Pancreas (tissue), 10 donors: ENCODE results near the gene ATP9A. TPM values are rescaled to one million over a fixed set of nuclear protein-coding genes. Genes with fewer than 3 reads are reported as not detected.

Experiments used
- ATAC-seq, 4 donors: fragments of 200-7000 bp; cut with Tn5 transposase; one replicate each; pipeline versions ENCODE4 v1.8.0 to v1.9.1; 2020; ENCODE audit warnings: mild to moderate bottlenecking in 4 of 4, moderate library complexity in 4 of 4
- DNase-seq, 6 donors: peaks; one replicate each; pipeline ENCODE4 v3.0.0-alpha.2; 2020
- FAIRE-seq: peaks from 2 replicates; lab custom pipeline; 2012; peaks lifted over from hg19 to GRCh38; lab: Jason Lieb, UNC
- H3K27ac ChIP-seq, 4 donors: fragments of 200-600 bp; sonication (generic); 1 replicate in 3 of 4; 2 replicates in 1 of 4; pipeline versions ENCODE4 v1.5.0 to v1.8.0; 2020
- H3K27me3 ChIP-seq, 4 donors: fragments of 200-600 bp; one replicate each; pipeline ENCODE4 v1.8.0; 2021
- H3K36me3 ChIP-seq, 3 donors: fragments of 200-600 bp; sonication (generic) in 1 of 3; one replicate each; pipeline versions ENCODE4 v1.5.0 to v1.8.0; 2020 to 2021
- H3K4me1 ChIP-seq, 3 donors: fragments of 200-600 bp; one replicate each; pipeline ENCODE4 v1.8.0; 2021
- H3K4me3 ChIP-seq, 4 donors: fragments of 200-600 bp; sonication (generic) in 2 of 4; one replicate each; pipeline versions ENCODE4 v1.5.0 to v1.8.0; 2020 to 2021
- H3K9me3 ChIP-seq, 4 donors: fragments of 200-600 bp; one replicate each; pipeline ENCODE4 v1.8.0; 2021
- CTCF ChIP-seq, 4 donors: fragments of 200-600 bp; sonication (generic) in 3 of 4; IDR thresholded peaks; one replicate each; pipeline versions ENCODE4 v1.5.0 to v1.8.0; 2021; ENCODE audit warnings: antibody characterized with exemption in 4 of 4
- WGBS, 2 donors: extraction: QIAGEN DNeasy Blood & Tissue Kit; methylation state at CpG; one replicate each; pipeline ENCODE4 v1.1.7; 2013; 5-methylcytosine and 5-hydroxymethylcytosine counted together
- intact Hi-C, 3 donors: fragments of 100-400 bp; cut with DNase I; formaldehyde crosslinking; loops; one replicate each; pipeline versions ENCODE4 v1.11.1 to v1.14.2; 2022
- polyA plus RNA-seq, 2 donors: library from polyadenylated mRNA; stranded (reverse); fragments of 200-250 nt; gene quantifications; one replicate each; pipeline ENCODE4 v1.2.3, GENCODE V29; 2013
- total RNA-seq, 6 donors: library from RNA; stranded (reverse); fragmentation: NEBNext Ultra II Directional in 4 of 6; extraction: Animal tissue kit (Norgen Biotek cat#: 25700) in 4 of 6; gene quantifications; one replicate each; pipeline versions ENCODE4 v1.2.1 to v1.2.4, GENCODE V29; 2021 to 2023
- donor health status: healthy with polysubstance abuse.
- donor health status: DM: no; HTN: no; CAD: no; lungs with moderate emphysema.
- donor health status: DM: no; HTN: no; CAD: no.
- donor health status: control.
- donor health status: control.
- donor health status: Bipolar disorder and iron deficiency.
- donor health status: DM: yes; HTN: yes; CAD: no.
- donor health status: DM: no; HTN: no; CAD: no.
- donor health status: DM: no; HTN: no; CAD: no.
- donor health status: DM: yes; HTN: yes; CAD: no.

The ATP9A gene
- total and polyA plus RNA-seq, 8 donors: 5.8 to 41.0 (median 20.0) TPM

- no peaks in the 10 kb centered on the region for H3K4me1 ChIP-seq
- no peaks in the 10 kb centered on the region for H3K9me3 ChIP-seq
- no peak overlapping the region for H3K4me3 ChIP-seq
- TF ChIP-seq CTCF (IDR thresholded peaks at IDR 0.05): peak; percentile 22 to 46 (median 38)
- no peak for FAIRE-seq
- peak; percentile 48 to 83 (median 77) for ATAC-seq
- H3K27ac ChIP-seq: no peak overlapping the region
- no peaks in the 10 kb centered on the region for H3K27me3 ChIP-seq
- peak in 3 of 6 donors; percentile 47 to 68 (median 50) for DNase-seq
- WGBS, 2 donors: 68 to 75% methylated on average over 17 of the region's 17 CpGs
- intact Hi-C loops: loop anchor here in 1 of 3 donors (10.0 kb wide), 2 partner anchors 249 to 451 kb away; no protein-coding TSS in a partner anchor
- H3K36me3 ChIP-seq: peaks cover 0 to 8% (median 0%) of the 10 kb centered on the region in 3 donors
Measured at GRCh38 chr20:51624157-51624731, 143.9 kb downstream of the ATP9A start.

- Histone ChIP-seq H3K9me3 (no peaks in the 10 kb centered on the region), H3K36me3 (peaks cover 0 to 12% (median 0%) of the 10 kb centered on the region in 3 donors), H3K27me3 (no peaks in the 10 kb centered on the region), H3K27ac (no peak overlapping the region), H3K4me3 (no peak overlapping the region), H3K4me1 (no peaks in the 10 kb centered on the region)
- TF ChIP-seq CTCF (IDR thresholded peaks at IDR 0.05): no peak
- ATAC-seq: no peak
- intact Hi-C loops: loop anchor here in 1 of 3 donors (10.0 kb wide), 2 partner anchors 248 to 452 kb away; no protein-coding TSS in a partner anchor
- 91 to 94% methylated on average over 9 of the region's 9 CpGs for WGBS, 2 donors
- DNase-seq: no peak
- no peak for FAIRE-seq
Measured at GRCh38 chr20:51623255-51623654, 144.9 kb downstream of the ATP9A start.

- no peak overlapping the region for H3K4me3 ChIP-seq
- H3K27me3 ChIP-seq: no peaks in the 10 kb centered on the region
- DNase-seq: no peak
- H3K9me3 ChIP-seq: no peaks in the 10 kb centered on the region
- no peaks in the 10 kb centered on the region for H3K4me1 ChIP-seq
- intact Hi-C loops: loop anchor here in 1 of 3 donors (10.0 kb wide), 2 partner anchors 247 to 453 kb away; no protein-coding TSS in a partner anchor
- no peak for FAIRE-seq
- 89% methylated on average over 19 of the region's 19 CpGs for WGBS, 2 donors
- ATAC-seq: no peak
- no peak overlapping the region for H3K27ac ChIP-seq
- TF ChIP-seq CTCF (IDR thresholded peaks at IDR 0.05): no peak
- H3K36me3 ChIP-seq: peaks cover 0 to 21% (median 0%) of the 10 kb centered on the region in 3 donors
Measured at GRCh38 chr20:51622004-51622874, 146.0 kb downstream of the ATP9A start.

GRCh38 chr20:51620432-51620831 lies 147.8 kb downstream of the ATP9A start:
- no peak for ATAC-seq
- intact Hi-C loops: loop anchor here in 1 of 3 donors (10.0 kb wide), 2 partner anchors 246 to 454 kb away; no protein-coding TSS in a partner anchor
- no peak for DNase-seq
- FAIRE-seq: no peak
- TF ChIP-seq CTCF (IDR thresholded peaks at IDR 0.05): no peak
- WGBS, 2 donors: 86 to 94% methylated on average over 12 of the region's 12 CpGs
- Histone ChIP-seq H3K27me3 (no peaks in the 10 kb centered on the region), H3K36me3 (peaks cover 0 to 22% (median 0%) of the 10 kb centered on the region in 3 donors), H3K9me3 (no peaks in the 10 kb centered on the region), H3K4me3 (no peak overlapping the region), H3K27ac (no peak overlapping the region), H3K4me1 (no peaks in the 10 kb centered on the region)
